ENCODE measurements around the gene SCAF4.
"Not testable (repeated sequence)": the region's sequence is repeated elsewhere in the genome, so short reads cannot be mapped to it uniquely, and the experiment has no call there.

The SCAF4 gene

DNA sequence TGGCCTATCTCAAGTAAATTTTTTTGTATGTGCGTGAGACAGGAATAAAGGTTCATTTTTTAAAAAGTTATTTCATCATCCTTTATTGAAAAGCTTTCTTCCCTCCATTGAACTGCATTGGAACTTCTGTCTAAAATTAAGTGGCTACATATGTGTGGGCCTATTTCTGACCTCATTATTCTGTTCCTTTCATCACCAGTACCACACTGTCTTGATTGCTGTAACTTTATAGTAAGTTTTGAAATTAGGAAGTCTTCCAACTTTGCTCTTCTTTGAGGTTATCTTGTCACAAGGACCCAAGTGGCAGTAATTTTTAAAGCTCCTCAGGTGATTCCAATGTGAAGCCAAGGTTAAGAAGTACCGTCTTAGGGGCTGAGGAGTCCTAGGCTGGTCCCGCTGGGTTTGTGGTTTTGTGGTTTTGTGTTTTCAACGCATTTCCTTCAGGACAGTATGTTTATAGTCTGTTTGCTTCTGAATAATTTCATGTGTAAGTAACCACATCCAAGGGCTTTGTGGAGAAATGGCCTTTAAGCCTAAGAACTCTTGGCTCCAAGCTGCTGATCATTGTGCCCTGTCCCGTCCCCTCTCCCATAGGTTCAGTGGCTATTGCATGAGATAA lies 12.4 kb upstream of the SCAF4 start:
- peak; percentile 27 for DNase-seq
- in situ Hi-C loops (cut with MboI; ENCODE audit: low pct_unique_long_range_greater_than_20kb, low sequenced_read_pairs), result no loop called here

DNA sequence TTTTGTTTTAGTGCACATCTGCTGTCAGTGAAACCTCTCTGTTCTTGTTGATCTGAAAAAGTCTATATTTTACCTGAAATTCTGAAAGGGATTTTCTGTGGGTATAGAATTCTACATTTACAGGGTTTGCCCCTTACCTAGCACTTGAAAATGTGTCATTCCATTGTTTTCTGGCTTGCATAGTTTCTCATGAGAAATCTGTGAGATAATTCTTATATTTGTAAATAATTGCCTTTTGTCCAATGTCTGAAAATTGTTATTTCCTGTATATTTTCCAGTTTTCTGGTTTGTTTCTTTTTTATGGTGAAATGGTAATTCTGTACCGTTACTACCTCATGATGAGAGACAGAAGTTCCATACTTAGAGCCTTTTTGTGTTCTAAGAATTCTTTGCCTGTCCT lies 11.8 kb upstream of the SCAF4 start:
- in situ Hi-C loops (cut with MboI; ENCODE audit: low pct_unique_long_range_greater_than_20kb, low sequenced_read_pairs), result no loop called here
- DNase-seq, result no peak

DNA sequence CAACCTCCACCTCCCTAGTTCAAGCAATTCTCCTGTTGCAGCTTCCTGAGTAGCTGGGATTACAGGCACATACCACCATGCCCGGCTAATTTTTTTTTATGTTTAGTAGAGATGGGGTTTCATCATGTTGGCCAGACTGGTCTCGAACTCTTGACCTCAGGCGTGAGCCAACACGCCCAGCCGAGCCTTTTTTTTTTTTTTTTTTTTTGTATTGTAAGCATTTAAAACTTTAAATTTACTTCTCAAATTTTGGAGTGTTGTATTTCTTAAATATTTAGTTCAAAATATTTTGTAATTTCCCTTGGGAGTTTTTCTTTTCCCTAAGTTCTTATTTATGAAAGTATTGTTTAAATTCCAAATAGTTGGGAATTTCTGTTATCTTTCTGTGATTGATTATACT lies 9.2 kb upstream of the SCAF4 start:
- in situ Hi-C loops (cut with MboI; ENCODE audit: low pct_unique_long_range_greater_than_20kb, low sequenced_read_pairs), result no loop called here
- no peak for DNase-seq

DNA sequence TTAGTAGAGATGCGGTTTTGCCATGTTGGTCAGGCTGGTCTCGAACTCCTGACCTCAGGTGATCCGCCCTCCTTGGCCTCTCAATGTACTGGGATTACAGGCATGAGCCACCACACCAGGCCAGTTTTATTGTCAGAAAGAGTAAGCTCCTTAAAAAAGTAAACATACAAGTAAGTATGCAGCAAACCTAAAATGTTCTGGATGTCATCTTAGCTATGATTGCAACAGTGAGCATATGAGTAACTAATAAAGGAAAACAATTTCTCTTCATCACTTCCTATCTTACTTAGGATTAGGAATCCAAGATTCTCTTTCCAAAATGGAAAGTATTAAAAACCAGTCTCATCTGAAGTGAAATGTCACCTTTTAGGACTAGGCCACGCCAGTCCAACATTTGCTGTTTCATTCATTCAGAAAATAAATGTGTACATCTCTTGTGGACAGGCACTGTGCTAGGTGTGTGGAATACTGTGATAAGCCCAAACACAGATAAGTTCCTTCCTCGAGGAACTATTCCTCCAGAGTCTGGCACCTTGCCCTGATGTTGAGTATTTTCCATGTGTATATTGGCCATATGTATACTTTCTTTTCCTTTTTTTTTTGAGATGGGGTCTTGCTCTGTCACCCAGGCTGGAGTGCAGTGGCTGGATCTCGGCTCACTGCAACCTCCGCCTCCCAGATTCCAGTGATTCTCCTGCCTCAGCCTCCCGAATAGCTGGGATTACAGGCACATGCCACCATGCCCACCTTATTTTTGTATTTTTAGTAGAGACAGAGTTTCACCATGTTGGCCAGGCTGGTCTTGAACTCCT lies 5.9 kb upstream of the SCAF4 start:
- in situ Hi-C loops (cut with MboI; ENCODE audit: low pct_unique_long_range_greater_than_20kb, low sequenced_read_pairs); DNase-seq: not testable (repeated sequence)

DNA sequence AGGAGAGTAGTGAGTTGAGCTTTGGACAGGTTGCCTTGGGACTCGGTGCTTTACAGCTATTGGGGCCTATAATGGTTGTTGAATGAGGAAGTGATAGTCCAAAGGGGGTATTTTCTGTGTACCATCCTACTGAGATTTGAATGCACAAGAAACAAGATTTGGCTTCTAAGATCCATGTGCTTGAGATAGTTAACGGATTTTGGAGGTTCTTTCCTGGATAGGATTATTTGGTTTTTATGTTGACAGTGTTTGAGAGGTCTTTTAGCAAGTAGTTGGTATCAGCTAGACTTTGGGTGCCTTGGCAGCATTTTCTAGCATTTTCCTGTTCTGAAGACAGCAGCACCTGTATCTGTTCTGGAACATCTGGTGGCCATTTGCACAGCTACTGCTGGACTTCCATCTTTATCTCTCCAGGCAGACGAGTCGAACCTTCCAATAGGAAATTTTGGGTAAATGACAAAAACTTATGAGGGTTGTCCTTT lies 3.6 kb upstream of the SCAF4 start:
- in situ Hi-C loops (cut with MboI; ENCODE audit: low pct_unique_long_range_greater_than_20kb, low sequenced_read_pairs), result no loop called here
- DNase-seq, result no peak

DNA sequence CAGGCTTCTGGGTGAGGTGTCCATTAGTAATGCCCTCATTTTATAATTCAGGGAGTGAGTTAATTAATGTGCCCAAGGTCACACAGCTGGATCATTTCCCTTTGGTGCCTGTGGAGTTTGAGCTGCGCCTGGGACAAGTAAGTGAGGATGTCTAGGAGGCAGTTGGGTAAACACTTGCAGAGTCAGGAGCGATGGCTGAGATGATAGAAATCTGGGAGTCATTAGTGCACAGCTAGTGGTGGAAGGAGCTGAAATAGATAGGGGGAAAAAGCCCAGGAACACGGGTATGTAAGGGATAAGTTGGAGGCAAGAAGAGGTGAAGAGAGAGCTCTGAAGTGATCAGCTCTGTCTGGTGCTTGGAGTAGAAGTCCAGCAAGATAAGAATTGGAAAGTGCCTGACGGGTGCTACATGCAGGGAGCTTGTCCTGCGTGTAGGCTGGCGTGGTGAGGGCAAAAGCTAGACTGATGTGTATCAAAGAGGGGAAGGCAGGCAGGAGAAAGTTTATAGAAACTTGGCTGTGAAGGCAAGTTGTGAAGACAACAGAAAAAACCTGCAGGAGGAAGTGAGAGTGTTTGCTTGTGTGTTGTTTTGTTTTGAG lies 1.7 kb upstream of the SCAF4 start:
- no peak for DNase-seq
- in situ Hi-C loops (cut with MboI; ENCODE audit: low pct_unique_long_range_greater_than_20kb, low sequenced_read_pairs), result no loop called here

DNA sequence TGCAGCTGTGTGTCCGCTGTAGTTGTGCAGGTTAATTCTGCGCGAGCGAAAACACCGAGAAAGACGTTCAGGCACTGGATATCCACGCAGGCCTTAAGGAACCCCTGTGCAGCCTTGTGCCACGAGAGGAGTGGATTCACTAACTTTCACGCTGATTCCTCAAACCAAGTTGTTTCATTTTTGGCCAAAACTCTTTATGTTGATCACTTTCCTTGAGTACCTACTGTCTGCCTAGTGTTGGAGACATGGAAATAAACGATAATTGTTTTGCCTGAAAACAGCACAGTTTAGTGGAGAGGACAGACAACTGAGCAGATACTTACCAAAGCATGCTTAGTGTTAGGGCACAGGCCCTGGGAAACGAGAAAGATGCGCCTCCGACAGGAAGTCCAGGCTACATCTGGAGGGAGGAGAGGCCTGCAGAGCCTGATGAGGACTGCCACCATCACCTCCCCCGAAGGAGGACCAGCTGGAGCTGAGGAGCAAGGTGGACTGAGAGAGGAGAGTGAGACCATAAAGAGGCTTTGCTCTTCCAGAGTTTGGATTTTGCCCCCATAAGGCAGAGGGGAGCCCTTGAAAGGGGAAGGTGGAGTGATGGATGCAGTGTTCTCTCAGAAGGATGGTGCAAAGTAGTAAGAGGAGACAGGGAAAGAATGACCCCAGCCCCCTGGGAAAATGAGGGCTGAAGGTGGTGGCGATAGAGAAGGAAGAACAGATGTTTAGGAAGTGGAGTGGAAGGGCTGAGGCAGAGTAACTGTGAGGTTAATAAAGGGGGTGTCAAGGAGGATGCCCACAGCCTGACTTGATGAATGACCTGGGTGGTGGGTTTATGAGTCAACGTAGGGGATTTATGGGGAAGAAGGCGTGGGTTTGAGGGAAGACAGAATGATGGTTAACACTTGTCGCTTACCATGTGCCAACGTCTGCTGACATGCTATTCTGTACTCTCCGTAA lies 956 bp upstream of the SCAF4 start:
- DNase-seq, result no peak
- in situ Hi-C loops (cut with MboI; ENCODE audit: low pct_unique_long_range_greater_than_20kb, low sequenced_read_pairs), result no loop called here

DNA sequence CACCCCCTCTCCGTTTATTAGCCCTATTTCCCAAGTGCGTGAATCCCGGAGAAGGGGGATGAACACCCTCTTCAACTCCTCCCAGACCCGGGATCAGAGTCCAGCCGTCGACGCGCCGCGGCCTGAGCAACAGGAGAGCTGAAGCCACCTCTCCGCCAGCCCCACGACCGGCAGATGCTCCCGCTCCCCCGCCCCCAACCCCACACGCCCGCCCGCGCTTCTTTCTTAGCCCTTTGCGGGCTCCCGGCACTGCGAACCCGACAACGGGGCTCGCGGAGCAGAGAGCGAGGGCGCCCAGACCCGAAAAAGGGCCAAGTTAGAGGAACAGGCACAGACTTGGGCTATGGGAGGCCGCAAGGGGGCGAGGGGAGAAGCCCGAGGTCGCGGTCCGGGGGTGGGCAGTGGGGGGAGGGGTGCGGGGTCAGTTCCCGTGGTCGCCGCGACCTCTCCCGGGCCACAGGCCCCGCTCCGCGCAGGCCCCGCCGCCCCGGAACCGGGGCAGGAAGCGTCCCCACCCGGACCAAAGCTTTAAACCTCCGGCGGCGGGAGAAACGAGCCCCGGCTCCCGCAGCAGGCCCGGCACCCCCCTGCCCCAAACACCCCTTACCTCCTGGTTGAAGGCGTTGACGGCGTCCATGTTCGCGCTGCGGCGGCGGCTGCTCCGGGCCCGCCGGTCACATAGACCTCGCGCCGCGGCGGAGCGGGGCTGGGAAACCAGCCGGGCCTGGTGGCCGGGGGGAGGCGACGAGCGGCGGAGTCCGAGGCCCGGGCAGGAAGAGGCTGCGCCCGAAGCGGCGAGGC lies 662 bp downstream of the SCAF4 start:
- DNase-seq, result no peak
- in situ Hi-C loops (cut with MboI; ENCODE audit: low pct_unique_long_range_greater_than_20kb, low sequenced_read_pairs), result no loop called here

DNA sequence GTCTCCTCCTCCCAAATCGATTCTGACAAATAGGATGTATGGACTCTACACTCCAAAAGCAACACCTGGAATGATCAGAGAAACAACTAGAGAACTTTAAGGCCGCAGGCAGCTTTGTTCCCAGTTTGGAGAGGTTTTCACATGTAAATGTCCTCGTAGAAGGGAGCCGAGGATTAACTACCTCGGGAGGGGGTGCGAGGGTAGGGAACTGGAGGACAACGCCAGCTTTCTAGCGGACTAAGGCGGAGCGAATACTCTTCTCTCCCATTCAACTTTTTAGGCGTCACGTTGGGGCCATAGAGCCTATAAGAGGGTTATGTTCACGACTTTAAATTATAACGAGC lies 1.2 kb downstream of the SCAF4 start:
- DNase-seq, result peak; percentile 35
- in situ Hi-C loops (cut with MboI; ENCODE audit: low pct_unique_long_range_greater_than_20kb, low sequenced_read_pairs), result no loop called here

DNA sequence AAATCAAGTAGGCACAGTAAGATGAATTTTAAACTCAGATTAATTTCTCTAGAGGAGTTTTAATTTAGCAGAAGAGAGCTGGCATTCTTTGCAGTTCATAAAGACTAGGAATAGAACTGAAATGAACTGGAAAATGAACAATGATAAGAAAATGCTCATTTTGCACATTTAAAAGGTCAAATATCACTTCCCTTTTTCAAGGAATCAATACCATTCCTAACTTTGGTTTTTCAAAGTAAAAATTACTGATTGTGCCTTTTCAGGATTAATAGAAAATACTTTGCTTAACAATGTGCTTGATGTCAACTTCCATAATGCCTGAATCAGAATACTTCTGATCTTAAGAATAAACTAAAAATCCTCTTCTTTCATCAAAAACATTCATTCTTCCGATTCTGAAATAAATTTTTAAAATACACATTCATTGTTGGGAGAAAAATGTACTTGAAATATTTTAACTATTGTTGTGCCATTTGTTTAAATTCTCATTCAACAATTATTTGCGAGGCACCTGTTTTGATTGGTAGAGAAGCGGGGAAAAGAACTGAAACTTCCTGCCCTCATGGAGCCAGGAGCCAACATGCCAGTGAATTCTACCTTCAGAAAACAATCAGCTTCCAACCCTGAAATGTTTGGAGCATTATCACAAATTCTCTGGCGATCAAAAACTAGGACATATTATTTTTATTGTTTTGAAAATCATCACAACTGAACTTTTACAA lies 2.1 kb downstream of the SCAF4 start:
- DNase-seq, result no peak
- in situ Hi-C loops (cut with MboI; ENCODE audit: low pct_unique_long_range_greater_than_20kb, low sequenced_read_pairs), result no loop called here

DNA sequence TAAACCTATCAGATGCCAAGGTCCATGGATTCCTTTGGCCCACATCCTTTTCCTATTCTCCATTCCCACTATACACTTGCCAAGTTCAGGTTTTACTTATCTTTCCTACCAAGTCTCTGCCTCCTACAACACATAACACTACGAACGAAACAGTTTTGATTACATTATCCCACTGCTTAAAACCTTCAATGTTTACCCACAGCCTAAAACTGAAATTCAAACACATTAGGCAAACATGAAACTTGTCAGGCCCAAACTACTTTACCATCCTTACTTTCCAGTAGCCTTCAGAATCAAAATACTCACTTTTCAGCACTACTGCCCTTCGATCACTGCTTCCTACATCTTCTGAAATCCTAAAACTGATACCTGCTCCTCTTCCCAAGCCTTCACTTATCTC lies 3.0 kb downstream of the SCAF4 start:
- DNase-seq, result no peak
- in situ Hi-C loops (cut with MboI; ENCODE audit: low pct_unique_long_range_greater_than_20kb, low sequenced_read_pairs), result no loop called here

DNA sequence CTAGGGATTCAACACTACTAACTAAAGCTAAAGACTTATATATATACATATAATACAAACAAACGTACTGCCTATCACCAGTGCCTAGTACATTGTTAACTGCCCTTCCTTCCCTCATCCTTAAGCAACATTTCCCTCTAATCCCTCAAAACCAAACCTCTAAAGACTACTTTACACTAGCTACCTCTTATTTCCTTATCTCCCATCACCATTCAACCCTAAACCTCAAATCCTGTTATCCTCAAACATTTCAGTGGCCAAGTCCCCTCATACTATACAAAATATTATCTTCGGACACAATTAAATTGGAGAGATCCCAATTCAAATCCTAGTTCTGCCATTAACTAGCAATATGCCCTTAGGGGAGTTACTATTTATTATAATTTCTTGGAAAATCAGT lies 3.7 kb downstream of the SCAF4 start:
- no peak for DNase-seq
- in situ Hi-C loops (cut with MboI; ENCODE audit: low pct_unique_long_range_greater_than_20kb, low sequenced_read_pairs), result no loop called here

DNA sequence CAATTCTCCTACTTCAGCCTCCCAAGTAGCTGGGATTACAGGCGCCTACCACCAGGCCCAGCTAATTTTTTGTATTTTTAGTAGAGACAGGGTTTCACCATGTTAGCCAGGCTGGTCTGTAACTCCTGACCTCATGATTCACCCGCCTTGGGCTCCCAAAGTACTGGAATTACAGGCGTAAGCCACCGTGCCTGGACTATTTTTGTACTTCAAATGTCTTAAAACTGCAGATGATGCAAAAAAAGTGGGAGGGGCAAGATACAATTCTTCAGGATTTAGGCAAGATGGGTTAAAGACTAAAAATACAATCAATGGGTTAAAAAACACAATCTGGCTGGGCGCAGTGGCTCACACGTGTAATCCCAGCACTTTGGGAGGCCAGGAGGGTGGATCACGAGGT lies 4.7 kb downstream of the SCAF4 start:
- in situ Hi-C loops (cut with MboI; ENCODE audit: low pct_unique_long_range_greater_than_20kb, low sequenced_read_pairs), result no loop called here

DNA sequence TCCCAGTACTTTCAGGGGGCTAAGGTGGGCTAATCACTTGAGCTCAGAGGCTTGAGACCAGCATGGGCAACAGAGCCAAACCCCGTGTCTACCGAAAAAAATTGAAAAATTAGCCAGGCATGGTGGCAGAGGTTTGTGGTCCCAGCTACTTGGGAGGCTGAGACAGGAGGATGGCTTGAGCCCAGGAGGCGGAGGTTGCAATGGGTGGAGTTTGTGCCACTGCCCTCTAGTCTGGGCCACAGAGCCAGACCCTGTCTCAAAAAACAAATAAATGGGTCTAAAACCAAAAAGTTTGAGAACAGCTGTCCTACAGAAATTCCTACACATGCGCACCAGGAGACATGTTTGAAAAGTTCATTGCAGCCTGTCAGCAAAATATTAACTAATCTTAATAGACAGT lies 5.5 kb downstream of the SCAF4 start:
- no peak for DNase-seq
- in situ Hi-C loops (cut with MboI; ENCODE audit: low pct_unique_long_range_greater_than_20kb, low sequenced_read_pairs), result no loop called here

More for the DNA sequence above, 4.7 kb downstream of the SCAF4 start:
- no peak for DNase-seq

DNA sequence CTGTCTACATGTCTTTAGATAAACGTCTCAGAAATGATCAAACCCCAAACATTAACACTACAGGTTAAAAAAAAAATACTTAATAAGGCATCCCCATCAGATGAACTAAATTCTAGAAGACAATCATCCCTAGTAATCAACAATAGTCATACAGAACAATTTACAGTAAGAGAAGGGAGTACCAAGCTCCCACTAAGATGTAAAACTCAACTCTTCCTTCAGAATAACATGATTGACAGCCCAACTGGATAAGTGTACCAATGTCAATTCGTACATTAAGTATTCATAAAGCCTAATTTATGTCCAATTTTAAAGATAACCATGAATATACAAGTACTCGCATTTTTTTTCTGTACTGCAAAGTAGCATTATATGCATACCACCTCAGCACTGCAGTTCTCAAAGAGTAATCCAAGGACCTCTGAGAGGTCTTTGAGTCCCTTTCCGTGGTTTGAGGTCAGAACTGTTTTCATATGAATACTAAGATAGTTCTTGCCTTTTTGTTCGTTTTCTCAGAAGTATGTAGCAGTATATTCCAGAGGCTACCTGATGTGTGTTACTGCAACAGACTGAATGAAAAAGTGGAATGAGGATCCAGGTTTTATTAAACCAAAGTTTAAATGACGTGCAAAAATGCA lies 6.6 kb downstream of the SCAF4 start:
- no peak for DNase-seq
- in situ Hi-C loops (cut with MboI; ENCODE audit: low pct_unique_long_range_greater_than_20kb, low sequenced_read_pairs), result no loop called here

DNA sequence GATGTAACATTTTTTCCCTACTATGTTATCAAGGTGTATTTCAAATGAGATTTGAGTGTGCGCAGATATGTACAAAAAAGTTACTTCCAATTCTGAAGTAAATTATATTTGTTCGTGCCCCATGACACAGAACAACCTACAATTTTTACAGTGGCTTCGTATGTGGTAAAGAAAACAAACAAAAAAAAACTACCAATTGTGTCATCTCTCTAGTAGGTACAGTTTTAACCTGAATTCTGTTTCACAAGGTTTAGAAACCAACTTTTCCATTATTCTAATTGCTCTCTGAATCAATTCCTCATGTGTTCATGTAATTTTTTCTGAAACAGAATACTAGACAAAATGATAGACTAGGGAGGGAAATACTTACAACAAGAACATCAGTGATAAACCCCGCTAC lies 7.4 kb downstream of the SCAF4 start:
- DNase-seq, result no peak
- in situ Hi-C loops (cut with MboI; ENCODE audit: low pct_unique_long_range_greater_than_20kb, low sequenced_read_pairs), result no loop called here

DNA sequence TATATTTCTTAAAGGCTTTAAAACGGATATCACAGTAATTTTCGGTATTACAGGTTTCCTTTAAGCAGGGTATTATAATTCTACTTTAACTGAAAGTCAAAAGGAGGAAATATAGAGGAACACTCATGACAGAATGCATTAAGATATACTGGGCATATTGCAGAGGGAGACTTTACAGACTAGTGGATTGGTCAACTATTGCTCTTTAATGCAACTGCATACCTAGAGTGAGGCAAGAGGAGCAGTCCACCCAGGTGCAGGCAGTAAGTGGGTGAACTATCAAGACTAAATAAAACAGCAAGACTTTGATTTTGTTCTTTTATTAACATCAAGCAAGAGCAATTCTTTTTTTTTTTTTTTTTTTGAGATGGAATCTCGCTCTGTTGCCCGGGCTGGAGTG lies 10.5 kb downstream of the SCAF4 start:
- DNase-seq, result no peak
- in situ Hi-C loops (cut with MboI; ENCODE audit: low pct_unique_long_range_greater_than_20kb, low sequenced_read_pairs), result no loop called here

DNA sequence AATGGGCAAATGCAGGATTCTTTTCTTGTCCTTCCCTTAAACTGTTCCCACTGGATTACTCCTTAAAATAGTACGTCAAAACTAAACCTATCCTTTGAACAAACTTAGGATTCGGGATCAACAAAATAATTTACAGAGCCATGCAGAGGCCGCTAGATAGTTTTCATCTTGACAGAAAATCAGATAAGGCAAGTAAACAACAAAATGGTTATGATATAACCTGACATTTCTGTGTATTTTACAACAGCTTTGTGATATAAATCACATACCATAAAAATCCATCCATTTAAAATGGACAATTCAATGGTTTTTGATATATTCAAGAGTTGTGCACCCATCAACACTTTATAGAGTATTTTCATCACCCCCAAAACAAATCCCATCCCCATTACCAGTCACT lies 11.2 kb downstream of the SCAF4 start:
- in situ Hi-C loops (cut with MboI; ENCODE audit: low pct_unique_long_range_greater_than_20kb, low sequenced_read_pairs), result no loop called here
- no peak for DNase-seq

Data from KBM-7 (cell line).